Neural cell (in vitro differentiated cells): ENCODE measurements around the gene HYOU1. TPM values are rescaled to one million over a fixed set of nuclear protein-coding genes. Genes with fewer than 3 reads are reported as not detected.

Experiments
- H2AFZ ChIP-seq: fragments of 200-600, 300-800 bp; sonication (generic), shearing (Covaris generic); 2 replicates; pipeline ENCODE4 v1.6.0; 2014; ENCODE audit warnings: low read depth, mild to moderate bottlenecking, antibody characterized with exemption, low read length, moderate library complexity
- H3F3A ChIP-seq: fragments of 200-600 bp; shearing (Covaris generic); 2 replicates; pipeline ENCODE4 v1.6.1; 2016; ENCODE audit warnings: mild to moderate bottlenecking, moderate library complexity, mixed read lengths, antibody characterized with exemption, low read length; ENCODE audit not compliant: insufficient read depth, poor library complexity, severe bottlenecking
- H3K27ac ChIP-seq: fragments of 200-600, 300-800 bp; sonication (generic), shearing (Covaris generic); 2 replicates; pipeline ENCODE4 v1.5.1; 2014; ENCODE audit warnings: mild to moderate bottlenecking, low read length, moderate library complexity
- H3K27me3 ChIP-seq: fragments of 300-800, 200-600 bp; sonication (generic), shearing (Covaris generic); 2 replicates; pipeline ENCODE4 v1.6.0; 2014; ENCODE audit warnings: mild to moderate bottlenecking, low read depth, low read length, moderate library complexity; ENCODE audit not compliant: insufficient read depth
- H3K36me3 ChIP-seq: fragments of 300-800, 200-600 bp; sonication (generic), shearing (Covaris generic); 2 replicates; pipeline ENCODE4 v1.5.1; 2014; ENCODE audit warnings: mild to moderate bottlenecking, antibody characterized with exemption, low read length, moderate library complexity; ENCODE audit not compliant: insufficient read depth
- H3K4me2 ChIP-seq: fragments of 300-800, 200-600 bp; sonication (generic), shearing (Covaris generic); 2 replicates; pipeline ENCODE4 v1.6.0; 2014; ENCODE audit warnings: mild to moderate bottlenecking, low read length
- H3K4me3 ChIP-seq: fragments of 300-800, 200-600 bp; sonication (generic), shearing (Covaris generic); 2 replicates; pipeline ENCODE4 v1.5.1; 2014; ENCODE audit warnings: mild to moderate bottlenecking, low read length, moderate library complexity
- H3K79me2 ChIP-seq: fragments of 200-600 bp; shearing (Covaris generic); replicated peaks from 2 replicates; pipeline ENCODE4 v1.6.0; 2014; ENCODE audit warnings: mild to moderate bottlenecking, low read length, moderate library complexity; ENCODE audit not compliant: insufficient read depth
- H3K9ac ChIP-seq: fragments of 300-800, 200-600 bp; sonication (generic), shearing (Covaris generic); 2 replicates; pipeline ENCODE4 v1.6.1; 2016; ENCODE audit warnings: mild to moderate bottlenecking, low read length, mixed read lengths
- H3K9me2 ChIP-seq: fragments of 200-600 bp; shearing (Covaris generic); 2 replicates; pipeline ENCODE4 v1.6.1; 2016; ENCODE audit warnings: mild to moderate bottlenecking, low read length, mixed read lengths; ENCODE audit not compliant: insufficient read depth
- H3K9me3 ChIP-seq: fragments of 200-600, 300-800 bp; sonication (generic), shearing (Covaris generic); 2 replicates; pipeline ENCODE4 v1.6.1; 2016; ENCODE audit warnings: mild to moderate bottlenecking, mixed run types, low read length, moderate library complexity, mixed read lengths
- H4K20me1 ChIP-seq: fragments of 200-600 bp; shearing (Covaris generic); 2 replicates; pipeline ENCODE4 v1.6.1; 2016; ENCODE audit warnings: mild to moderate bottlenecking, mixed run types; ENCODE audit not compliant: insufficient read depth
- EP300 ChIP-seq: fragments of 450-650 bp; conservative IDR thresholded peaks from 2 replicates; pipeline ENCODE4 v1.6.1; 2014; ENCODE audit warnings: antibody characterized with exemption, mild to moderate bottlenecking, moderate library complexity; ENCODE audit not compliant: poor library complexity, severe bottlenecking
- EZH2 ChIP-seq: fragments of 200-600, 300-800 bp; shearing (Covaris generic), sonication (generic); IDR thresholded peaks from 2 replicates; pipeline ENCODE4 v1.6.1; 2014; ENCODE audit warnings: antibody characterized with exemption, low read length, borderline replicate concordance, mild to moderate bottlenecking; ENCODE audit not compliant: insufficient read depth, poor library complexity, severe bottlenecking
- MXI1 ChIP-seq: fragments of 450-650 bp; conservative IDR thresholded peaks from 2 replicates; pipeline ENCODE4 v1.6.1; 2014; ENCODE audit warnings: antibody characterized with exemption, mild to moderate bottlenecking; ENCODE audit not compliant: poor library complexity, severe bottlenecking
- POLR2AphosphoS5 ChIP-seq: IDR thresholded peaks from 2 replicates; pipeline ENCODE4 v1.6.1; 2012
- RAD21 ChIP-seq: fragments of 450-650 bp; conservative IDR thresholded peaks from 2 replicates; pipeline ENCODE4 v1.6.1; 2014; ENCODE audit warnings: antibody characterized with exemption, mild to moderate bottlenecking, moderate library complexity
- SMC3 ChIP-seq: fragments of 450-650 bp; conservative IDR thresholded peaks from 2 replicates; pipeline ENCODE4 v1.6.1; 2014; ENCODE audit warnings: antibody characterized with exemption, mild to moderate bottlenecking, moderate library complexity; ENCODE audit not compliant: poor library complexity
- TAF1 ChIP-seq: IDR thresholded peaks from 2 replicates; pipeline ENCODE4 v1.6.1; 2012; ENCODE audit warnings: low read depth
- polyA plus RNA-seq: library from polyadenylated mRNA; depleted of rRNA; stranded (reverse); fragments of >200 nt; gene quantifications from 2 replicates; pipeline ENCODE4 v1.2.3, GENCODE V29; 2014
- TF ChIP-seq, protein P1 (sequence below): IDR thresholded peaks from 2 replicates; pipeline ENCODE4 v1.6.1; 2012; ENCODE audit warnings: borderline replicate concordance
- TF ChIP-seq, protein P2 (sequence below): fragments of 450-650 bp; IDR thresholded peaks from 2 replicates; pipeline ENCODE4 v1.5.1; 2014; ENCODE audit warnings: antibody characterized with exemption, mild to moderate bottlenecking, moderate library complexity; ENCODE audit not compliant: poor library complexity, severe bottlenecking

HYOU1 gene
- polyA plus RNA-seq, 1 donor from 2014 or later: 68.4 TPM

DNA sequence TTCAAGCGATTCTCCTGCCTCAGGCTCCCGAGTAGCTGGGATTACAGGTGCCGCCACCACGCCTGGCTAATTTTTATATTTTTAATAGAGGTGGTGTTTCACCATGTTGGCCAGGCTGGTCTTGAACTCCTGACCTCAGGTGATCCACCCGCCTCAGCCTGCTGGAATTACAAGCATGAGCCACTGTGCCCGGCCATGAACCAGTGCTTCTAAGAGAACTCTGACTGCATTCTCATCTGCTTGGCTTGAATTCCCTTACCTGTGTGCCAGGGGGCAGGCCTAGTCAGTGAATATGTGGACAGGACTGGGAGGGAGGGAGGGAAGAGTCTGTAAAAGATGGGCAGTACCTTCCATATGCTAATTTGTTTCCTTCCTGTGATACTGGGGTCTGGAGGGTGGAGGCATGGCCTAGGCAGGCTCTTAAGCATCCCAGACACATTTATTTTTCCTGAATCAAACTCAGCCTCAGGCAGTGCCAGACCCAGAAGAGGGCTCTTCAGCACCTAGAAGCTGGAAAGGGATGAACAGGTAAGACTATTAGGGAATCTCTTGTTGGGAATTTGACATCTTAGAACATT, 45.4 kb downstream of the HYOU1 start:
- Histone ChIP-seq H3K4me2 (no peak overlapping the region), H3F3A (no peaks in the 10 kb centered on the region), H3K9me2 (no peaks in the 10 kb centered on the region), H3K27me3 (no peaks in the 10 kb centered on the region), H3K4me3 (no peak overlapping the region), H3K9me3 (no peaks in the 10 kb centered on the region), H3K79me2 (peaks cover 13% of the 10 kb centered on the region), H3K36me3 (peaks cover 12% of the 10 kb centered on the region), H3K27ac (no peak overlapping the region), H3K9ac (no peak overlapping the region), H4K20me1 (no peaks in the 10 kb centered on the region), H2AFZ (no peak overlapping the region)
- no peak for TF ChIP-seq EP300
- no peak for TF ChIP-seq POLR2AphosphoS5
- TF ChIP-seq RAD21: no peak
- TF ChIP-seq TAF1: no peak
- TF ChIP-seq MXI1: no peak
- TF ChIP-seq, protein P1, sequence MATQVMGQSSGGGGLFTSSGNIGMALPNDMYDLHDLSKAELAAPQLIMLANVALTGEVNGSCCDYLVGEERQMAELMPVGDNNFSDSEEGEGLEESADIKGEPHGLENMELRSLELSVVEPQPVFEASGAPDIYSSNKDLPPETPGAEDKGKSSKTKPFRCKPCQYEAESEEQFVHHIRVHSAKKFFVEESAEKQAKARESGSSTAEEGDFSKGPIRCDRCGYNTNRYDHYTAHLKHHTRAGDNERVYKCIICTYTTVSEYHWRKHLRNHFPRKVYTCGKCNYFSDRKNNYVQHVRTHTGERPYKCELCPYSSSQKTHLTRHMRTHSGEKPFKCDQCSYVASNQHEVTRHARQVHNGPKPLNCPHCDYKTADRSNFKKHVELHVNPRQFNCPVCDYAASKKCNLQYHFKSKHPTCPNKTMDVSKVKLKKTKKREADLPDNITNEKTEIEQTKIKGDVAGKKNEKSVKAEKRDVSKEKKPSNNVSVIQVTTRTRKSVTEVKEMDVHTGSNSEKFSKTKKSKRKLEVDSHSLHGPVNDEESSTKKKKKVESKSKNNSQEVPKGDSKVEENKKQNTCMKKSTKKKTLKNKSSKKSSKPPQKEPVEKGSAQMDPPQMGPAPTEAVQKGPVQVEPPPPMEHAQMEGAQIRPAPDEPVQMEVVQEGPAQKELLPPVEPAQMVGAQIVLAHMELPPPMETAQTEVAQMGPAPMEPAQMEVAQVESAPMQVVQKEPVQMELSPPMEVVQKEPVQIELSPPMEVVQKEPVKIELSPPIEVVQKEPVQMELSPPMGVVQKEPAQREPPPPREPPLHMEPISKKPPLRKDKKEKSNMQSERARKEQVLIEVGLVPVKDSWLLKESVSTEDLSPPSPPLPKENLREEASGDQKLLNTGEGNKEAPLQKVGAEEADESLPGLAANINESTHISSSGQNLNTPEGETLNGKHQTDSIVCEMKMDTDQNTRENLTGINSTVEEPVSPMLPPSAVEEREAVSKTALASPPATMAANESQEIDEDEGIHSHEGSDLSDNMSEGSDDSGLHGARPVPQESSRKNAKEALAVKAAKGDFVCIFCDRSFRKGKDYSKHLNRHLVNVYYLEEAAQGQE: no peak
- TF ChIP-seq EZH2: no peak
- no peak for TF ChIP-seq SMC3
- TF ChIP-seq, protein P2, sequence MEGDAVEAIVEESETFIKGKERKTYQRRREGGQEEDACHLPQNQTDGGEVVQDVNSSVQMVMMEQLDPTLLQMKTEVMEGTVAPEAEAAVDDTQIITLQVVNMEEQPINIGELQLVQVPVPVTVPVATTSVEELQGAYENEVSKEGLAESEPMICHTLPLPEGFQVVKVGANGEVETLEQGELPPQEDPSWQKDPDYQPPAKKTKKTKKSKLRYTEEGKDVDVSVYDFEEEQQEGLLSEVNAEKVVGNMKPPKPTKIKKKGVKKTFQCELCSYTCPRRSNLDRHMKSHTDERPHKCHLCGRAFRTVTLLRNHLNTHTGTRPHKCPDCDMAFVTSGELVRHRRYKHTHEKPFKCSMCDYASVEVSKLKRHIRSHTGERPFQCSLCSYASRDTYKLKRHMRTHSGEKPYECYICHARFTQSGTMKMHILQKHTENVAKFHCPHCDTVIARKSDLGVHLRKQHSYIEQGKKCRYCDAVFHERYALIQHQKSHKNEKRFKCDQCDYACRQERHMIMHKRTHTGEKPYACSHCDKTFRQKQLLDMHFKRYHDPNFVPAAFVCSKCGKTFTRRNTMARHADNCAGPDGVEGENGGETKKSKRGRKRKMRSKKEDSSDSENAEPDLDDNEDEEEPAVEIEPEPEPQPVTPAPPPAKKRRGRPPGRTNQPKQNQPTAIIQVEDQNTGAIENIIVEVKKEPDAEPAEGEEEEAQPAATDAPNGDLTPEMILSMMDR: no peak

DNA sequence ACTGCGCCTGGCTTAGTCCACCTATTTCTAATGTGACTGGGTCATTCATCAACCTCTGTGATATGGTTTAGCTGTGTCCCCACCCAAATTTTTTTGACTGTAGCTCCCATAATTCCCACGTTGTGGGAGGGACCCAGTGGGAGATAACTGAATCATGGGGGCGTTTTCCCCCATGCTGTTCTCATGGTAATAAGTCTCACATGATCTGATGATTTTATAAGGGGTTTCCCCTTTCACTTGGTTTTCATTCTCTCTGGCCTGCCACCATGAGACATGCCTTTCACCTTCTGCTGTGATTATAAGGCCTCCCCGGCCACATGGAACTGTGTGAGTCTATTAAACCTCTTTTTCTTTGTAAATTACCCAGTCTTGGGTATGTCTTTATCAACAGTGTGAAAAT, 50.3 kb downstream of the HYOU1 start:
- Histone ChIP-seq H3K36me3 (no peaks in the 10 kb centered on the region), H3K9me3 (no peaks in the 10 kb centered on the region), H3K4me2 (no peak overlapping the region), H2AFZ (no peak overlapping the region), H3K9ac (no peak overlapping the region), H4K20me1 (no peaks in the 10 kb centered on the region), H3K4me3 (no peak overlapping the region), H3K79me2 (no peaks in the 10 kb centered on the region), H3K27me3 (no peaks in the 10 kb centered on the region), H3F3A (no peaks in the 10 kb centered on the region), H3K27ac (no peak overlapping the region), H3K9me2 (no peaks in the 10 kb centered on the region)
- TF ChIP-seq, protein P2: no peak
- TF ChIP-seq MXI1 (no peak), TAF1 (no peak), EZH2 (no peak), POLR2AphosphoS5 (no peak), EP300 (no peak)
